ENCODE results near the gene CLPSL2.

DNA sequence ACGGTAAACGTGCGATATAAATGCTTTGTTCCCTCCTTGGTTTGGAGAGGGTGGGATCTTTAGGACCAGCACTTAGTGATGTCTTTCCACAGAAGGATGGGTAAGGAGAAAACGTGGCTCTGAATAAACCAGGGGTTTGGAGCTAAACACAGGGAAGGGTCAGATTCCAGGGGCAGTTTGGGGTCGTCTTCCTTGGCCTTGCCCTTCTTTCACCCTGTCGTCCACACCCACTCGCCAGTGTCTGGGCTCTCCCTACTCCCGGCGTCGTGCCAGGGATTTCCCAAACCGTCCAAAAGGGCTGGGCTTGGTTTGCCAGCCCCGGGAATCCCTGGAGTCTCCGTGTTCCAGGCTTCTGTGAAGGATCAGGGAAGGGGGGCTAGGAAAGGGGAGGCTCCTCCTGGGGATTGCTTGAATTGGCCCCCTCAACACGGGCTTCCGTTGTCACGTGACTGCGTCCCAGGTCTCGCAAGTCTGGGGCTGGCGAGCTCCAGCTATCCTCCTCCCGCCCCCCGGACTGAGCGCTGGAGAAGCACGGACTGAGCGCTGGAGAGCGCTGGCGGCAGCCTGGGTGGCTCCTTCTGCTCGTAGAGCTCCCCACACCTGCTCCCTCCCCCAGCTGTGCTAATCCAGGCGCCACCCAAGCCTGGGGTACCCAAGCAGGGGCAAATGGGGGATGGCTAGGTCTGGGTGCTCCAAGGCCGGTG is 49.0 kb upstream of the CLPSL2 start:
- TF ChIP-seq POLR2AphosphoS5 (IDR thresholded peaks at IDR 0.05) (peak in 1 of 2 donors; percentile 71), EP300 (IDR thresholded peaks at IDR 0.05) (peak; percentile 69)
- TF ChIP-seq, protein P1, sequence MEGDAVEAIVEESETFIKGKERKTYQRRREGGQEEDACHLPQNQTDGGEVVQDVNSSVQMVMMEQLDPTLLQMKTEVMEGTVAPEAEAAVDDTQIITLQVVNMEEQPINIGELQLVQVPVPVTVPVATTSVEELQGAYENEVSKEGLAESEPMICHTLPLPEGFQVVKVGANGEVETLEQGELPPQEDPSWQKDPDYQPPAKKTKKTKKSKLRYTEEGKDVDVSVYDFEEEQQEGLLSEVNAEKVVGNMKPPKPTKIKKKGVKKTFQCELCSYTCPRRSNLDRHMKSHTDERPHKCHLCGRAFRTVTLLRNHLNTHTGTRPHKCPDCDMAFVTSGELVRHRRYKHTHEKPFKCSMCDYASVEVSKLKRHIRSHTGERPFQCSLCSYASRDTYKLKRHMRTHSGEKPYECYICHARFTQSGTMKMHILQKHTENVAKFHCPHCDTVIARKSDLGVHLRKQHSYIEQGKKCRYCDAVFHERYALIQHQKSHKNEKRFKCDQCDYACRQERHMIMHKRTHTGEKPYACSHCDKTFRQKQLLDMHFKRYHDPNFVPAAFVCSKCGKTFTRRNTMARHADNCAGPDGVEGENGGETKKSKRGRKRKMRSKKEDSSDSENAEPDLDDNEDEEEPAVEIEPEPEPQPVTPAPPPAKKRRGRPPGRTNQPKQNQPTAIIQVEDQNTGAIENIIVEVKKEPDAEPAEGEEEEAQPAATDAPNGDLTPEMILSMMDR (IDR thresholded peaks at IDR 0.05), result no peak

Measured in esophagus muscularis mucosa (tissue), 4 donors.